ENCODE data around the gene MAB21L3. TPM values are rescaled to one million over a fixed set of nuclear protein-coding genes. Genes with fewer than 3 reads are reported as not detected.

Gene MAB21L3
- total and polyA plus RNA-seq, 2 of the 13 experiments (the other 11 are each of a cell fraction or from before 2014, with no cell fraction given) = 0.55 to 4.1 TPM

DNA sequence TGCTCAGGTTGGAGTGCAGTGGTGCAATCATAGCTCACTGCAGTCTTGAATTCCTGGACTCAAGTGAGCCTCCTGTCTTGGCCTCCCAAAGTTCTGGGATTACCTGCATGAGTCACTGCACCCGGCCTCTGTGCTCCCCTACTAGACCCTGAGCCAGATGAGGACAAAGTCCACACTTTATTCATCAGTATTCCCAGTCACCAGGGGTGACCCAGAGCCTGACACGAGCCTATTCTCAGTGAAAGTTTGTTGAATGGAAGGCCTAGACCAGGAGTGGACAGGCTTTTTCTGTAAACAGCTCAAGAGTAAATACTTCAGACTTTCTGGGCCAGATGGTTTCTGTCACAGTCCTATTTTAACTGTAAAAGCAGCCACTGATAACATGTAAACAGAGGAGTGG is 68.2 kb downstream of the MAB21L3 start (continued):
- TF ChIP-seq, protein P1, sequence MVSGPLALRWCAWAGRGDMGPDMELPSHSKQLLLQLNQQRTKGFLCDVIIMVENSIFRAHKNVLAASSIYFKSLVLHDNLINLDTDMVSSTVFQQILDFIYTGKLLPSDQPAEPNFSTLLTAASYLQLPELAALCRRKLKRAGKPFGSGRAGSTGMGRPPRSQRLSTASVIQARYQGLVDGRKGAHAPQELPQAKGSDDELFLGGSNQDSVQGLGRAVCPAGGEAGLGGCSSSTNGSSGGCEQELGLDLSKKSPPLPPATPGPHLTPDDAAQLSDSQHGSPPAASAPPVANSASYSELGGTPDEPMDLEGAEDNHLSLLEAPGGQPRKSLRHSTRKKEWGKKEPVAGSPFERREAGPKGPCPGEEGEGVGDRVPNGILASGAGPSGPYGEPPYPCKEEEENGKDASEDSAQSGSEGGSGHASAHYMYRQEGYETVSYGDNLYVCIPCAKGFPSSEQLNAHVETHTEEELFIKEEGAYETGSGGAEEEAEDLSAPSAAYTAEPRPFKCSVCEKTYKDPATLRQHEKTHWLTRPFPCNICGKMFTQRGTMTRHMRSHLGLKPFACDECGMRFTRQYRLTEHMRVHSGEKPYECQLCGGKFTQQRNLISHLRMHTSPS (CRISPR knock-in tag; IDR thresholded peaks at IDR 0.05; ENCODE audit: low read depth) = no peak; the same call in 1 of the 2 replicates
- no peak for TF ChIP-seq ZNF709 (CRISPR knock-in tag; IDR thresholded peaks at IDR 0.05)
- no peak for TF ChIP-seq GATA4 (IDR thresholded peaks at IDR 0.05; ENCODE audit: borderline replicate concordance, low read depth)
- TF ChIP-seq, protein P2, sequence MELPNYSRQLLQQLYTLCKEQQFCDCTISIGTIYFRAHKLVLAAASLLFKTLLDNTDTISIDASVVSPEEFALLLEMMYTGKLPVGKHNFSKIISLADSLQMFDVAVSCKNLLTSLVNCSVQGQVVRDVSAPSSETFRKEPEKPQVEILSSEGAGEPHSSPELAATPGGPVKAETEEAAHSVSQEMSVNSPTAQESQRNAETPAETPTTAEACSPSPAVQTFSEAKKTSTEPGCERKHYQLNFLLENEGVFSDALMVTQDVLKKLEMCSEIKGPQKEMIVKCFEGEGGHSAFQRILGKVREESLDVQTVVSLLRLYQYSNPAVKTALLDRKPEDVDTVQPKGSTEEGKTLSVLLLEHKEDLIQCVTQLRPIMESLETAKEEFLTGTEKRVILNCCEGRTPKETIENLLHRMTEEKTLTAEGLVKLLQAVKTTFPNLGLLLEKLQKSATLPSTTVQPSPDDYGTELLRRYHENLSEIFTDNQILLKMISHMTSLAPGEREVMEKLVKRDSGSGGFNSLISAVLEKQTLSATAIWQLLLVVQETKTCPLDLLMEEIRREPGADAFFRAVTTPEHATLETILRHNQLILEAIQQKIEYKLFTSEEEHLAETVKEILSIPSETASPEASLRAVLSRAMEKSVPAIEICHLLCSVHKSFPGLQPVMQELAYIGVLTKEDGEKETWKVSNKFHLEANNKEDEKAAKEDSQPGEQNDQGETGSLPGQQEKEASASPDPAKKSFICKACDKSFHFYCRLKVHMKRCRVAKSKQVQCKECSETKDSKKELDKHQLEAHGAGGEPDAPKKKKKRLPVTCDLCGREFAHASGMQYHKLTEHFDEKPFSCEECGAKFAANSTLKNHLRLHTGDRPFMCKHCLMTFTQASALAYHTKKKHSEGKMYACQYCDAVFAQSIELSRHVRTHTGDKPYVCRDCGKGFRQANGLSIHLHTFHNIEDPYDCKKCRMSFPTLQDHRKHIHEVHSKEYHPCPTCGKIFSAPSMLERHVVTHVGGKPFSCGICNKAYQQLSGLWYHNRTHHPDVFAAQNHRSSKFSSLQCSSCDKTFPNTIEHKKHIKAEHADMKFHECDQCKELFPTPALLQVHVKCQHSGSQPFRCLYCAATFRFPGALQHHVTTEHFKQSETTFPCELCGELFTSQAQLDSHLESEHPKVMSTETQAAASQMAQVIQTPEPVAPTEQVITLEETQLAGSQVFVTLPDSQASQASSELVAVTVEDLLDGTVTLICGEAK (IDR thresholded peaks at IDR 0.05) = no peak
- TF ChIP-seq, protein P2 (CRISPR knock-in tag; IDR thresholded peaks at IDR 0.05) = peak; percentile 90
- no peak for TF ChIP-seq SIN3A (IDR thresholded peaks at IDR 0.05; ENCODE audit: borderline replicate concordance, low read depth, low read length)
- TF ChIP-seq GTF2F1 (IDR thresholded peaks at IDR 0.05; ENCODE audit: low read length) = no peak
- peak; percentile 59; the same call in 1 of the 2 replicates for TF ChIP-seq ADNP (CRISPR knock-in tag; IDR thresholded peaks at IDR 0.05)
- no peak for TF ChIP-seq NFYB (CRISPR knock-in tag; IDR thresholded peaks at IDR 0.05)
- TF ChIP-seq, protein P3, sequence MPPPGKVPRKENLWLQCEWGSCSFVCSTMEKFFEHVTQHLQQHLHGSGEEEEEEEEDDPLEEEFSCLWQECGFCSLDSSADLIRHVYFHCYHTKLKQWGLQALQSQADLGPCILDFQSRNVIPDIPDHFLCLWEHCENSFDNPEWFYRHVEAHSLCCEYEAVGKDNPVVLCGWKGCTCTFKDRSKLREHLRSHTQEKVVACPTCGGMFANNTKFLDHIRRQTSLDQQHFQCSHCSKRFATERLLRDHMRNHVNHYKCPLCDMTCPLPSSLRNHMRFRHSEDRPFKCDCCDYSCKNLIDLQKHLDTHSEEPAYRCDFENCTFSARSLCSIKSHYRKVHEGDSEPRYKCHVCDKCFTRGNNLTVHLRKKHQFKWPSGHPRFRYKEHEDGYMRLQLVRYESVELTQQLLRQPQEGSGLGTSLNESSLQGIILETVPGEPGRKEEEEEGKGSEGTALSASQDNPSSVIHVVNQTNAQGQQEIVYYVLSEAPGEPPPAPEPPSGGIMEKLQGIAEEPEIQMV (CRISPR knock-in tag; IDR thresholded peaks at IDR 0.05; ENCODE audit: low read depth) = no peak
- TF ChIP-seq RARG (CRISPR knock-in tag; IDR thresholded peaks at IDR 0.05; ENCODE audit: low read depth) = no peak
- TF ChIP-seq KAT7 (CRISPR knock-in tag; IDR thresholded peaks at IDR 0.05; ENCODE audit: borderline replicate concordance) = no peak
- no peak for TF ChIP-seq ZFP36L2 (CRISPR knock-in tag; IDR thresholded peaks at IDR 0.05)
- TF ChIP-seq, protein P4, sequence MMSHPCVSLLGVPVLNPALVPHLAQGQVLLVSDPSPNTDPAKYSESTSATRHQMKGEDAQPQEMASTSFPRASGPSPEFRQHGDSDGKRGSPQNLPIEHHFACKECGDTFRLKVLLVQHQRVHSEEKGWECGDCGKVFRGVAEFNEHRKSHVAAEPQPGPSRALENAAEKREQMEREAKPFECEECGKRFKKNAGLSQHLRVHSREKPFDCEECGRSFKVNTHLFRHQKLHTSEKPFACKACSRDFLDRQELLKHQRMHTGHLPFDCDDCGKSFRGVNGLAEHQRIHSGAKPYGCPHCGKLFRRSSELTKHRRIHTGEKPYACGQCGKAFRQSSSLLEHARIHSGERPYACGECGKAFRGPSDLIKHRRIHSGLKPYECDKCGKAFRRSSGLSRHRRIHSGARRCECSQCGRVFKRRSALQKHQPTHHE (CRISPR knock-in tag; IDR thresholded peaks at IDR 0.05; ENCODE audit: borderline replicate concordance) = no peak
- TF ChIP-seq, protein P5, sequence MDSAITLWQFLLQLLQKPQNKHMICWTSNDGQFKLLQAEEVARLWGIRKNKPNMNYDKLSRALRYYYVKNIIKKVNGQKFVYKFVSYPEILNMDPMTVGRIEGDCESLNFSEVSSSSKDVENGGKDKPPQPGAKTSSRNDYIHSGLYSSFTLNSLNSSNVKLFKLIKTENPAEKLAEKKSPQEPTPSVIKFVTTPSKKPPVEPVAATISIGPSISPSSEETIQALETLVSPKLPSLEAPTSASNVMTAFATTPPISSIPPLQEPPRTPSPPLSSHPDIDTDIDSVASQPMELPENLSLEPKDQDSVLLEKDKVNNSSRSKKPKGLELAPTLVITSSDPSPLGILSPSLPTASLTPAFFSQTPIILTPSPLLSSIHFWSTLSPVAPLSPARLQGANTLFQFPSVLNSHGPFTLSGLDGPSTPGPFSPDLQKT (CRISPR knock-in tag; IDR thresholded peaks at IDR 0.05; ENCODE audit: borderline replicate concordance) = no peak
- no peak for TF ChIP-seq CREB1 (IDR thresholded peaks at IDR 0.05)
- no peak for TF ChIP-seq CREB1 (CRISPR knock-in tag; IDR thresholded peaks at IDR 0.05)
